Sigmoid colon (tissue), 4 donors: ENCODE measurements around the gene YTHDF1.

Experiments
- EP300 ChIP-seq, 4 donors: sonication (generic); formaldehyde crosslinking; IDR thresholded peaks; one replicate each; pipeline ENCODE4 v1.6.1; 2017; ENCODE audit warnings: antibody characterized with exemption in 4 of 4
- POLR2A ChIP-seq, 2 donors: fragments of 450-650 bp; IDR thresholded peaks; one replicate each; pipeline ENCODE4 v1.6.1; 2016; ENCODE audit warnings: antibody characterized with exemption in 2 of 2, mild to moderate bottlenecking in 2 of 2, moderate library complexity in 2 of 2
- POLR2AphosphoS5 ChIP-seq, 4 donors: sonication (generic); formaldehyde crosslinking; IDR thresholded peaks; one replicate each; pipeline ENCODE4 v1.6.1; 2017; ENCODE audit warnings: antibody characterized with exemption in 4 of 4
- TF ChIP-seq, protein P1 (sequence below), 4 experiments: fragments of 450-650 bp in 3 of 4; fragments of 200-600 bp in 1 of 4; IDR thresholded peaks; one replicate each; pipeline ENCODE4 v1.5.1; 2016 to 2019; ENCODE audit warnings: antibody characterized with exemption in 4 of 4, mild to moderate bottlenecking in 3 of 4, moderate library complexity in 2 of 4

DNA sequence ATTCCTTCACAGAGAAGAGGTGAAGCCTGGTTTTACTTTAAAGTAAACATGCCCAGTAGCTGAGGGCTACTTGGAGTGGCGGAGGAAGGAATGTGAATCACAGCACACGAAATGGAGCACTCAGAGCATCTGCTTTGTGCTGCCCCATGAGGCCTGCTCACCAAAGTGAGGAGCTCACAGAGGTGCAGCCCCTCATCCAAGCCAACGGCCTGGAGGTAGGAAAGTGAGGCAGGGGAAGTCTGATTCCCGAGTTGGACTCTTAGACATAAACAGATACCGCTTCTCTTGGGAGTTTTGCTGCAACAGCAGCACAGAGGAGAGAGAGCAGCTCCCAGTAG, 3.6 kb downstream of the YTHDF1 start:
- TF ChIP-seq, protein P1, sequence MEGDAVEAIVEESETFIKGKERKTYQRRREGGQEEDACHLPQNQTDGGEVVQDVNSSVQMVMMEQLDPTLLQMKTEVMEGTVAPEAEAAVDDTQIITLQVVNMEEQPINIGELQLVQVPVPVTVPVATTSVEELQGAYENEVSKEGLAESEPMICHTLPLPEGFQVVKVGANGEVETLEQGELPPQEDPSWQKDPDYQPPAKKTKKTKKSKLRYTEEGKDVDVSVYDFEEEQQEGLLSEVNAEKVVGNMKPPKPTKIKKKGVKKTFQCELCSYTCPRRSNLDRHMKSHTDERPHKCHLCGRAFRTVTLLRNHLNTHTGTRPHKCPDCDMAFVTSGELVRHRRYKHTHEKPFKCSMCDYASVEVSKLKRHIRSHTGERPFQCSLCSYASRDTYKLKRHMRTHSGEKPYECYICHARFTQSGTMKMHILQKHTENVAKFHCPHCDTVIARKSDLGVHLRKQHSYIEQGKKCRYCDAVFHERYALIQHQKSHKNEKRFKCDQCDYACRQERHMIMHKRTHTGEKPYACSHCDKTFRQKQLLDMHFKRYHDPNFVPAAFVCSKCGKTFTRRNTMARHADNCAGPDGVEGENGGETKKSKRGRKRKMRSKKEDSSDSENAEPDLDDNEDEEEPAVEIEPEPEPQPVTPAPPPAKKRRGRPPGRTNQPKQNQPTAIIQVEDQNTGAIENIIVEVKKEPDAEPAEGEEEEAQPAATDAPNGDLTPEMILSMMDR (IDR thresholded peaks at IDR 0.05) = no peak
- no peak for TF ChIP-seq POLR2A (IDR thresholded peaks at IDR 0.05)
- TF ChIP-seq EP300 (IDR thresholded peaks at IDR 0.05) = no peak
- TF ChIP-seq POLR2AphosphoS5 (IDR thresholded peaks at IDR 0.05) = no peak
